Peyer's patch (tissue), 4 donors: ENCODE data around the gene CBX4. TPM values are rescaled to one million over a fixed set of nuclear protein-coding genes. Genes with fewer than 3 reads are reported as not detected.

Experiments used
- DNase-seq, 3 donors: peaks; one replicate each; pipeline ENCODE4 v3.0.0-alpha.2; 2017 to 2019
- H3K27ac ChIP-seq, 4 donors: fragments of 200-600 bp; sonication (generic); one replicate each; pipeline ENCODE4 v1.5.1; 2016 to 2019
- H3K27me3 ChIP-seq, 2 donors: fragments of 200-600 bp; sonication (generic); one replicate each; pipeline ENCODE4 v1.5.1; 2019
- H3K36me3 ChIP-seq, 3 donors: fragments of 200-600 bp; sonication (generic); one replicate each; pipeline ENCODE4 v1.5.1; 2016 to 2019
- H3K4me1 ChIP-seq, 4 donors: fragments of 200-600 bp; sonication (generic); one replicate each; pipeline ENCODE4 v1.5.1; 2016 to 2019
- H3K4me3 ChIP-seq, 4 donors: fragments of 200-600 bp; sonication (generic); 1 replicate in 3 of 4; 2 replicates in 1 of 4; pipeline ENCODE4 v1.5.1; 2016 to 2019; ENCODE audit warnings: mild to moderate bottlenecking in 1 of 4
- H3K9me3 ChIP-seq, 4 donors: fragments of 200-600 bp; sonication (generic); one replicate each; pipeline ENCODE4 v1.5.1; 2016 to 2019; ENCODE audit warnings: mild to moderate bottlenecking in 1 of 4
- CTCF ChIP-seq, 6 experiments: fragments of 450-650 bp in 4 of 6; fragments of 200-600 bp in 2 of 6; sonication (generic) in 1 of 6; IDR thresholded peaks; one replicate each; pipeline ENCODE4 v1.5.1; 2017 to 2019; ENCODE audit warnings: antibody characterized with exemption in 6 of 6, mild to moderate bottlenecking in 3 of 6, moderate library complexity in 1 of 6
- POLR2A ChIP-seq, 2 donors: fragments of 450-650 bp; IDR thresholded peaks; one replicate each; pipeline ENCODE4 v1.5.1; 2017; ENCODE audit warnings: antibody characterized with exemption in 2 of 2, mild to moderate bottlenecking in 2 of 2, moderate library complexity in 2 of 2
- total RNA-seq, 4 donors: library from RNA; depleted of rRNA; stranded (reverse); fragments of >200 nt; gene quantifications; one replicate each; pipeline ENCODE4 v1.1.0, GENCODE V29; 2016

CBX4 gene
- total RNA-seq, 4 donors from 2014 or later = 4.9 to 19.0 (median 12.3) TPM

- Histone ChIP-seq H3K27ac (no peak overlapping the region), H3K4me1 (peaks cover 6 to 60% (median 28%) of the 10 kb centered on the region in 4 donors), H3K36me3 (peaks cover 0 to 4% (median 0%) of the 10 kb centered on the region in 3 donors), H3K27me3 (peaks cover 7 to 65% of the 10 kb centered on the region in 2 donors), H3K9me3 (peaks cover 0 to 35% (median 0%) of the 10 kb centered on the region in 4 donors), H3K4me3 (no peak overlapping the region)
- TF ChIP-seq CTCF (IDR thresholded peaks at IDR 0.05) = no peak
- TF ChIP-seq POLR2A (IDR thresholded peaks at IDR 0.05) = no peak
- DNase-seq = no peak
Observed at GRCh38 chr17:79799174-79799537, 40.1 kb downstream of the CBX4 start.

DNA sequence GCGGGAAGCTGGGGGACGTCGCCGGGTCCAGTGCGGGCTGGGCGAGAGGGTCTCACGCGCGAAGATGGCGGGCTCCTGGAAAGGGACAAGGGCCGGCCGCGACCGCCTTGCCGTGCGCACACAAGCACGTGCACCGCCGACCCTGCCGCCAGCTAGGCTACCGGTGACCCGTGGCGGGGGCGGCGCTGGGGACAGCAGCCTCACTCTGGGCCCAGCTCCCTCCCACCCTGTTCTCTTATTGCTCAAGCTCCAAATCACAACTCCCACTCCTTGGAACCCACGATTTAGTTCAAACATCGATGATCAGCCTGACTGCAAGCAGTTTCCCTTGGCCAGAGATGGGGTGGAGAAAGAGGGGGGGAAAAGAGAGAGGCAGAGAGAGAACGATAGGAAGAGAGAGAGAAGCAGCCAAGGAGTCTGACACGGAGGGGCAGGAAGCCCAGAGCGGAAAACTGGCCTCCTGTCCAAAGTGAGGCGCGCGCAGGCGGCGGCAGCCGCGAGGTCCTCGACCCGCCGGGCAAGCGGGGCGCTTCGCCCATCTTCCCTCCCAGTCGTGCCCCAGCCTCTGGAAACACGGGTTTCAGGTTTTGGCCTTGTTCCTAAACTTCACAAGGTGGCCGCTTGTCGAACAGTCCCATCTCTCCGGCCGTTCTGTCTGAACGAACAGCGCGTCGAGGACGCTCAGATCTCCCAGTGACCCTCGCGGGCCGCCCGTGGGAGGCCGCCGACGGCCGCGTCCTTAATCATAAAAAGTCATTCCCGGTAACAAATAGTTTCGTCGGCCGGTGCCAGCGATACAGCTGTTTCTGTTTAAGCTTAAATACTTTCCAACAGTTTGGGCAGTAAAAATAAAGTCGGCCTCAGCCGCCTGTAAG, 40.7 kb downstream of the CBX4 start:
- H3K4me1 ChIP-seq = peaks cover 6 to 56% (median 25%) of the 10 kb centered on the region in 4 donors
- H3K27me3 ChIP-seq = peaks cover 7 to 59% of the 10 kb centered on the region in 2 donors
- H3K27ac ChIP-seq = no peak overlapping the region
- DNase-seq = peak in 1 of 3 donors; percentile 59
- H3K36me3 ChIP-seq = peaks cover 0 to 4% (median 0%) of the 10 kb centered on the region in 3 donors
- H3K4me3 ChIP-seq = peak overlapping the region; percentile 79 to 92 (median 84)
- no peak for TF ChIP-seq CTCF (IDR thresholded peaks at IDR 0.05)
- no peak for TF ChIP-seq POLR2A (IDR thresholded peaks at IDR 0.05)
- H3K9me3 ChIP-seq = peaks cover 0 to 29% (median 0%) of the 10 kb centered on the region in 4 donors

- Histone ChIP-seq H3K27ac (peak overlapping the region; percentile 60 to 92 (median 85)), H3K36me3 (peaks cover 0 to 4% (median 0%) of the 10 kb centered on the region in 3 donors), H3K4me3 (peak overlapping the region; percentile 79 to 92 (median 84)), H3K27me3 (peaks cover 4 to 54% of the 10 kb centered on the region in 2 donors), H3K9me3 (peaks cover 0 to 20% (median 0%) of the 10 kb centered on the region in 4 donors), H3K4me1 (peaks cover 6 to 51% (median 25%) of the 10 kb centered on the region in 4 donors)
- TF ChIP-seq POLR2A (IDR thresholded peaks at IDR 0.05) (no peak), CTCF (IDR thresholded peaks at IDR 0.05) (no peak)
- no peak for DNase-seq
Observed at GRCh38 chr17:79797492-79798298, 41.5 kb downstream of the CBX4 start.

DNA sequence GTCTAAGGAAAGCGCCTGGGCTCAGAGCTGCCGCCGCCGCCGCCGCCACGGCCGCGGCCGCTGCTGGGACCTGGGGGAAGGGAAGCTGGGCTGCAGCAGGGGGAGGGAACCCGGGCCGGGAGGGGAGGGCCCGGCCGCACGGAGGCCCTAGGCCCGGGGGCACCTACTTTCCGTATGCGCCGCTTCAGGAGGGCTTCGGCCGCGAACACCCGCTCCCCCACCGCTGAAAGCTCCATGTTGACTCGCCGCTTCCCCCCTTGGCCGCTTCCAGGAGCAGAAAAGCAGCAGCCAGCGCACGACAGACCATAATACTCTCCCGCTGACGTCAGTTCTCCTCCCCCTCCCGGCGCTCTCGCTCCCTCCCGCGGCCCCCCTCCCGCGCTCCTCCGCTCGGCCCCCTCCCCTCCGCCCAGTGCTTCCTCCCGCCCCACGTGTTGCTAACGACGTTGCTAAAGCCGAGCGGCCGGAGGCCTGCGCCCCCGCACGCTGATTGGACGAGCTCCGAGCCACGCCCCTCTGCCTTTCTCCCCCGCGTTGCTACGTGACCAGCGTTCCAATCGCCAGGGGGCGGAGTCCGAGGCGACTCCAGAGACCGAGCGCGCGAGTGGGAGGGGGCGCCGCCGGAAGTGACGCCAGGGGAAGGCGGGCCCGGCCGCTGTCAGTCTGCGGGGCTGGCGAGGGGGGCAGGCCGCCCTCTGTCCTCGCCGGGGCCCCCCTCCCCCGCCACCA, 42.3 kb downstream of the CBX4 start, which contains the start of gene CBX8:
Gene CBX8, minus strand, starts transcription at position 315 of the 729 bp plus-strand sequence. Its CDS starts 79 bp downstream, at position 236.
- peak within 1 kb of the TSS; percentile 73 to 92 (median 85) for H3K27ac ChIP-seq
- DNase-seq = peak; percentile 99 to 100 (median 100)
- H3K36me3 ChIP-seq = peaks cover 0 to 4% (median 0%) of the 10 kb centered on the region in 3 donors
- peaks cover 6 to 47% (median 25%) of the 10 kb centered on the region in 4 donors for H3K4me1 ChIP-seq
- TF ChIP-seq CTCF (IDR thresholded peaks at IDR 0.05) (peak in 4 of 6 experiments; percentile 4 to 14 (median 8)), POLR2A (IDR thresholded peaks at IDR 0.05) (peak in 1 of 2 donors; percentile 25)
- peak within 1 kb of the TSS; percentile 79 to 92 (median 84) for H3K4me3 ChIP-seq
- H3K27me3 ChIP-seq = peaks cover under 1 to 54% of the 10 kb centered on the region in 2 donors
- peaks cover 0 to 19% (median 0%) of the 10 kb centered on the region in 4 donors for H3K9me3 ChIP-seq

DNA sequence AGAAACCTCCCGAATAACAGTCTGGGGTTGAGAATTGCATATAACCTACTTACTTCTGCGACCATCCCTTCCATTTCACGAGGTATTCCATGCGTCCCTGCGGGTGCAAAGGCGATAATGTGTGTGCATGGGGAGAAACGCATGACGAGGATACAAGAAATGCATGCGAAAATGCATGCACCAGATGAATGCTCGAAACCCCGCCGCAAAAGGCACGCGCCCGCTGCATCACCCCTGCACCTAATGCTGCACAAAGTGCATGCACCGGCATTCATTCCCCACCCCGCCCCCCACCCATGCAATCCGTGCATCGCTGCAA, 42.8 kb downstream of the CBX4 start:
- H3K4me3 ChIP-seq = peak overlapping the region; percentile 79 to 92 (median 84)
- peaks cover 0 to 19% (median 0%) of the 10 kb centered on the region in 4 donors for H3K9me3 ChIP-seq
- DNase-seq = no peak
- TF ChIP-seq CTCF (IDR thresholded peaks at IDR 0.05) = no peak
- TF ChIP-seq POLR2A (IDR thresholded peaks at IDR 0.05) = no peak
- peaks cover 0 to 4% (median 0%) of the 10 kb centered on the region in 3 donors for H3K36me3 ChIP-seq
- peak overlapping the region; percentile 73 to 92 (median 85) for H3K27ac ChIP-seq
- peaks cover 6 to 47% (median 26%) of the 10 kb centered on the region in 4 donors for H3K4me1 ChIP-seq
- peaks cover 0 to 54% of the 10 kb centered on the region in 2 donors for H3K27me3 ChIP-seq
